Stimulated activated naive CD8-positive, alpha-beta T cell treated with anti-CD3 and anti-CD28 coated beads, Interleukin-15, Interleukin-2, amounts not matched to agents 100 ng/mL and 50 ng/mL, for 24 hours (primary cell): ENCODE data around the gene LDAF1.
"Not testable (repeated sequence)": the region's sequence is repeated elsewhere in the genome, so short reads cannot be mapped to it uniquely, and the experiment has no call there.

Source experiments
- H3K27ac Mint-ChIP-seq: one replicate; pipeline ENCODE4 v1.8.0; 2021; ENCODE audit warnings: mild to moderate bottlenecking, mixed read lengths
- H3K27me3 Mint-ChIP-seq: one replicate; pipeline ENCODE4 v1.8.0; 2021; ENCODE audit warnings: mixed read lengths
- H3K36me3 Mint-ChIP-seq: one replicate; pipeline ENCODE4 v1.8.0; 2021; ENCODE audit warnings: low read depth, mixed read lengths
- H3K4me1 Mint-ChIP-seq: one replicate; pipeline ENCODE4 v1.8.0; 2021; ENCODE audit warnings: low read depth, mixed read lengths
- H3K4me3 Mint-ChIP-seq: one replicate; pipeline ENCODE4 v1.8.0; 2021; ENCODE audit warnings: mild to moderate bottlenecking, mixed read lengths
- H3K9me3 Mint-ChIP-seq: one replicate; pipeline ENCODE4 v1.8.0; 2021; ENCODE audit warnings: mixed read lengths

The LDAF1 gene

DNA sequence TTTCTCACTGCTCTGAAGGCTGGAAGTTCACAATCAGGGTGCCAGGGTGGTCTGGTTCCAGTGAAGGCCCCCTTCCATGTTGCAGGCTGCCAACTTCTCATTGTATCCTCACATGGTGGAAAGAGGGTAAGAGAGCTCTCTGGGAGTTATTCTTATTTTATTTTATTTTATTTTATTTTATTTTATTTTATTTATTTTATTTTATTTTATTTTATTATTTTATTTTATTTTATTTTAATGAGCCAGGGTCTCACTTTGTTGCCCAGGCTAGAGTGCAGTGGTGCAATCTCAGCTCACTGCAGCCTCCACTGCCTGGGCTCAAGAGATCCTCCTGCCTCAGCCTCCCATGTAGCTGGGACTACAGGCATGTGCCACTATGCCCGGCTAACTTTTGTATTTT lies 2.5 kb upstream of the LDAF1 start:
- H3K36me3 Mint-ChIP-seq, H3K27ac Mint-ChIP-seq, H3K4me3 Mint-ChIP-seq, H3K27me3 Mint-ChIP-seq, H3K9me3 Mint-ChIP-seq: not testable (repeated sequence)
- H3K4me1 Mint-ChIP-seq: peaks cover 20% of the 10 kb centered on the region

DNA sequence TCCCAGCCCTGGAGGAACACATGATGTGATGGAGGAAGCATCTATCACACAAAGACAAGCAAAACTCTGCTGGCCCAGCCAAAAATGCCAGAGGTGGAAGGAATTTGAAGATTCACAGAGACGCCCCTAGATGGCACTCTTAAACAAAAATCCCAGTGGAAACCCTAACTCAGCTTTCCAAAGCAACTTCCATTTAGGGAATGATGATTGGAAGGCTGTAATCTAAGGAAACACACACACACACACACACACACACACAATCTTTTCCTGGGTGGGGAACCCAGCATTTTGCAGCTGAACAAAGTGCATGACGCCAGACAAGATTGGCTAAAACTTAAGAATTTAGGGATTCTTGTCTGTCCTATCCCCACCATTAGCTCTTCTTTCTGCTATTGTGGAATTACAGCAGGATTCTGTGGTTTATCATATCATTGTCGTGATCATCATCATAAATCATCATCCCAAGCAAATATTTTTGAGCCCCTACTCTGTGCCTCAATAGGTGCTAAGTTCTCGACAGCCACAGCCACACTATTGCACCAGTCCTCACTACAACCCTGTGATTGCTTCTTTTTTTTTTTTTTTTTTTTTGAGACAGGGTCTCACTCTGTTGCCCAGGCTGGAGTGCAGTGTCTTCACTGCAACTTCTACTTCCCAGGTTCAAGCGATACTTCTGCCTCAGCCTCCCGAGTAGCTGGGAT lies 1.6 kb upstream of the LDAF1 start:
- H3K4me1 Mint-ChIP-seq: peaks cover 20% of the 10 kb centered on the region
- H3K36me3 Mint-ChIP-seq: no peaks in the 10 kb centered on the region
- H3K27ac Mint-ChIP-seq: no peak overlapping the region
- H3K9me3 Mint-ChIP-seq: no peaks in the 10 kb centered on the region
- H3K27me3 Mint-ChIP-seq: no peaks in the 10 kb centered on the region
- H3K4me3 Mint-ChIP-seq: no peak overlapping the region

DNA sequence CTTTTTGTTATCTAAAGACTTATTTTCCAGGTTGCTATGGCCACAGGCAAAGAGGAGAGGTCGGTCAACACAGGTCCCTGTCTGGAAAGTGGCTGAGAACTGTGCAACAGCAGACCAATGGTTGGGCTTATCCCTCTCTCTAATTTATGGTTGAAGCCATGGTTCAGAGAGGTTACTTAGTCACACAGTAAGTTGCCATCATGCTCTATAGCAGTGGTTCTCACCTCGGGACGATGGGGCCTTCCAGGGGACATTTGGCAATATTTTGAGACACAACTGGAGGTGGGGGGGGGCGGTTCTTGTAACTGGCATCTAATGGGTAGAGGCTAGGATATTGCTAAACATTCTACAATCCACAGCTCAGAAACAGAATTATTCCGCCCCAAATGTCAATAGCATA lies 842 bp upstream of the LDAF1 start:
- Mint-ChIP-seq H3K36me3 (peaks cover under 1% of the 10 kb centered on the region), H3K4me3 (peak overlapping the region; percentile 86), H3K9me3 (no peaks in the 10 kb centered on the region), H3K27ac (no peak overlapping the region), H3K27me3 (no peaks in the 10 kb centered on the region), H3K4me1 (peaks cover 20% of the 10 kb centered on the region)

DNA sequence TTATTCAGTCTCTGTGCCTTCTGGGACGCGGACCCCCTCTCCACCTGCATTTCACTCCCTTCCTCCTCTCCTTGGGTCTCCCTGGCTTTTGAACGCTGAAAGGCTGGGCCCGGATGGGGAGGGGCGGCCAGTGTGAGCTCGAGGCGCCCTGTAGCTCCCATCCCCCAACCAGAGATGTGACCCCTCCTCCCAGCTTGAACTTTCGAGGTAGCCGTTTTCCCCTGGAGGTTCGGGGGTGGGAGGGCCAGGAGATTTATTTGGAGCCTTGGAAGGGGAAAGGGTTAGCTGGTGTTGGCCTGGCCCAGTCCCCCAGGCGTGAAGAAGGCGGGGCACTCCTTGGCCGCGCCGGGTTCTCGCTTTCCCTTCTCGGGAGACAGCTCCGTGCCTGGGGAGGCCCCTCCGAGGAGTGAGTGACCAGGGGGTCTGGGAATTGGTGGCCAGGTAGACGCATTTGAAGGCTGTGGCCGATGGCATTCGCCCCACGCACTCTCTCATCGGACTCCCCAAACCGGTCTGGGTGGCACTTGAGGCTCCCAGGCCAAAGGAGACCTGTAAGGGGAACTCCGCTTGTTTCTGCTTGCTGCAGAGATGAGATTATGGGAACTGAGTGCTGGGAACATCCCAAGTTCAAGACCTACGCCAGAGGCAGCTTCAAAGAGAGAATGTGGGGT lies 942 bp downstream of the LDAF1 start:
- peaks cover 12% of the 10 kb centered on the region for H3K36me3 Mint-ChIP-seq

DNA sequence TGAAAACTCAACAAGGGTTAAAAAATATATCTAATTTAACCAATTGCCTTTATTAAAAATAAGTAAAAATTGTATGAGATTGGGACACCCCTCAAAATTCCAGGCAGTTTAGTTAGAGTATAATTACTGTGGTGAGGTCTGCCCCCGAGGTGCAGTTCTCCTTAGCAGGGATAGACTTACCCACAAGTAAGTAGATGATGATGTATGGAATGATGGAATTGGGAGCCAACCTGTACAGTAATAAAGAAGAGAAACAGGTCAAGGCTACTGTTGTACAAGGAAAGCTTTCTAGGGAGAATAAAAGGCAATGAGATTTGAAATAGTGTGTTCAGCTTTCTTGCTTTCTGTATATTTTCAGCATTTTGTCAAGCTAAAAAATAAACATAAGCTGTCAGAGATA lies 1.8 kb downstream of the LDAF1 start:
- Mint-ChIP-seq H3K9me3 (no peaks in the 10 kb centered on the region), H3K36me3 (peaks cover 12% of the 10 kb centered on the region), H3K27me3 (no peaks in the 10 kb centered on the region), H3K27ac (no peak overlapping the region), H3K4me1 (peaks cover 23% of the 10 kb centered on the region), H3K4me3 (no peak overlapping the region)

More for the DNA sequence above, 942 bp downstream of the LDAF1 start:
- Mint-ChIP-seq H3K4me3 (peak overlapping the region; percentile 86), H3K27ac (no peak overlapping the region), H3K4me1 (peaks cover 23% of the 10 kb centered on the region), H3K27me3 (no peaks in the 10 kb centered on the region), H3K9me3 (no peaks in the 10 kb centered on the region)

DNA sequence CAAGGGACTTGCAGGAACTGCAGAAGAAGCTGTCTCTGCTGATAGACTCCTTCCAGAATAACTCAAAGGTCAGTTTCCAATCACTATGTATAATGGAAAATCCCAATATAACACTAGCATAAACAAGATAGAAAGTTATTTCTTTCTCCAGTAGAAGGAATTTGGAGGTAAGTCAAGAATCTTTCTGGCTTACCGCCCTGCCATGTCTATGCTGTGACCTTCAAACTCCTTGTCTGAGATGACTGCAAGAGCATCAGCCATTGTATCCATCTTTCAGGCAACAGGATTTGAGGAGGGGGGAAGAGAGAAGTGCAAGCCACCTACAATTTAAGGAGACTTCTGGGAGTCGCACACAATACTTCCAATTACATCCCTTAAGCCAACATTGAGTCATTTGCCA lies 2.7 kb downstream of the LDAF1 start:
- Mint-ChIP-seq H3K27me3 (no peaks in the 10 kb centered on the region), H3K27ac (no peak overlapping the region), H3K4me3 (no peak overlapping the region), H3K9me3 (no peaks in the 10 kb centered on the region), H3K4me1 (peaks cover 23% of the 10 kb centered on the region), H3K36me3 (peaks cover 15% of the 10 kb centered on the region)

DNA sequence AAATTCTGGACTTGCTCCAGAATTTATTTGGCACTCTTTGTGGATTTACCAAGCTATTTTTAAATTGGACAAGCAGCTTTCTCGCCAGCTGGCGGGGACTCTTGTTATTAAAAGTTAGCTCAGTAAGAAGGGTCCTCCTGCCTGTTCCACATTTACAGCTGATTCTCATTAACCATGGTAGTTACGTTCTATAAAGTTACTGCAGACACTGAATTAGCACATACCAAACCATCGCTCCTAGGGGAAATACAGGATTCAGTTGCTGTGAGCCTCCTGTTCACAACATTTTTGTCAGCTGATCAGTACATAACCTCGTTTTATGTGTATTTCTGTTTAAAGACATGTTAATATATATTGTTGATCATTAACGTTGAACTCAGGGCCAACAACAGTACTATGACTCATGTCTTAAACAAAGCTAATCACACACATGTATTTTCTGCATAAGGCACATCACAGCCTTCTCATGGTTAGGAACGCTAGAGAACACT lies 4.2 kb downstream of the LDAF1 start:
- Mint-ChIP-seq H3K27ac (no peak overlapping the region), H3K4me3 (no peak overlapping the region), H3K27me3 (no peaks in the 10 kb centered on the region), H3K4me1 (peaks cover 18% of the 10 kb centered on the region), H3K9me3 (no peaks in the 10 kb centered on the region), H3K36me3 (peaks cover 20% of the 10 kb centered on the region)

DNA sequence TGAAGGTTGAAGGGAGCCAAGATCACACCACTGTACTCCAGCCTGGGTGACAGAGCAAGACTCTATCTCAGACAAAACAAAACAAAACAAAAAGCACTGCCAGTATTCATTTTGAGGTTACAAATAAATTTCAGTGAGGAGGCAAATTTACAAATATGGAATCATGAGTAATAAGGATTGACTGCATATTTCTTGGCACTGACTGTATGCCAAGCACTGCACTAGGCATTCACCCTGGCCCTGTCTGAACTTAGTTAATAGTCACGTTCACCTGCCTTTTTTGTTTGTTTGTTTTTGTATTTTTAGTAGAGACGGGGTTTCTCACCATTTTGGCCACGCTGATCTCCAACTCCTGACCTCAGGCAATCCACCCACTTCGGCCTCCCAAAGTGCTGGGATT lies 5.1 kb downstream of the LDAF1 start:
- H3K27me3 Mint-ChIP-seq: no peaks in the 10 kb centered on the region
- no peak overlapping the region for H3K4me3 Mint-ChIP-seq
- H3K4me1 Mint-ChIP-seq: peaks cover 12% of the 10 kb centered on the region
- H3K36me3 Mint-ChIP-seq: peaks cover 20% of the 10 kb centered on the region
- H3K9me3 Mint-ChIP-seq: no peaks in the 10 kb centered on the region
- no peak overlapping the region for H3K27ac Mint-ChIP-seq

DNA sequence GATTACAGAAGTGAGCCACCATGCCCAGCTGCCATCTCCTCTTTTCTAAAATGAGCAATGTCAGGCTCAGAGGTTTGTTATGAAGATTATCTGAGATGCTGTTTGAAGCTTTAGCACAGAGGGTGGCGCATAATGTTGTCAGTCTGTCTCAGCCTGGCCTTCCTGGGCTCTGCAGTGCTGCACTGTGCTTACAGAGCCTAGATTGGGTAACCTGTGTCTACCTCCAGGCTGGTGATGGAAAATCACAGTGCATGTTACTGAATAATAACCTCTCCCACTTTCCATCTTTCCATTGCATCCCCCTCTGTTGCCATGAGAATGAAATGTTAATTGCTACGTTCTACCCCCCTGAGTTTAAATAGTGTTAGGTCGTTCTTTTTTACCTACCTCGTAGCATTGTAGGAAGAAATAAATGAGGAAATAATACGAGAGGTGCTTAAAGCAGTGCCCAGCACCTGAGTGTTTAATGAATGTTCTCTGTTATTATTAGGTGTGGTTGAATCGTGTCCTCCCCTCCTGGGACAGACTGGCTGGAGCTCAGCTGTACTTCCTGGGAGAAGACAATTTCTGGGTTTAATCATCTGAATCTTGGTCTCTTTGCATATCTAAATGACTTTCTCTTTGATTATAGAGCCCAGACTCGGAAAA lies 6.2 kb downstream of the LDAF1 start:
- no peaks in the 10 kb centered on the region for H3K9me3 Mint-ChIP-seq
- peaks cover 20% of the 10 kb centered on the region for H3K36me3 Mint-ChIP-seq
- peaks cover 8% of the 10 kb centered on the region for H3K4me1 Mint-ChIP-seq
- H3K4me3 Mint-ChIP-seq: no peak overlapping the region
- H3K27me3 Mint-ChIP-seq: no peaks in the 10 kb centered on the region
- no peak overlapping the region for H3K27ac Mint-ChIP-seq

DNA sequence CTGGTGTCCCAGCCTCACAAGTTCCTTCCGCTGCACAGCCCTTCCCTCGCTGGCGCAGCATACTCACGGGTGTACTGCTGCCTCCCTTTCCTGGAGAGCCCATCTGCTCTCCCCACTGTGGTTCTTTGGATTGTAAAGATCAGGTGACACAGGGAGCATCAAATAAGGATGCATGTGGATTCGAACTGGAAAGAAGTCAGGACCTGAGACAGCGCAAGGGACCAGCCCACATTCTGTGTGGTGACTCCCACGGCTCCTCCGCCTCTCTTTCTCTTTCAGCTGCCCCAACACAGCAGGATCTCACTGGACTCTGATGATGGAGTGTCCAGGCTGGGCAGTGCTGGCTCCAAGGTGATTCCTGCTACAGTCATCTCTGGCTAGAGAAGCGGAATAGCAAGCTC lies 8.1 kb downstream of the LDAF1 start:
- H3K27me3 Mint-ChIP-seq: no peaks in the 10 kb centered on the region
- H3K4me1 Mint-ChIP-seq: peaks cover 3% of the 10 kb centered on the region
- peaks cover 26% of the 10 kb centered on the region for H3K36me3 Mint-ChIP-seq
- no peak overlapping the region for H3K4me3 Mint-ChIP-seq
- H3K27ac Mint-ChIP-seq: no peak overlapping the region
- no peaks in the 10 kb centered on the region for H3K9me3 Mint-ChIP-seq

DNA sequence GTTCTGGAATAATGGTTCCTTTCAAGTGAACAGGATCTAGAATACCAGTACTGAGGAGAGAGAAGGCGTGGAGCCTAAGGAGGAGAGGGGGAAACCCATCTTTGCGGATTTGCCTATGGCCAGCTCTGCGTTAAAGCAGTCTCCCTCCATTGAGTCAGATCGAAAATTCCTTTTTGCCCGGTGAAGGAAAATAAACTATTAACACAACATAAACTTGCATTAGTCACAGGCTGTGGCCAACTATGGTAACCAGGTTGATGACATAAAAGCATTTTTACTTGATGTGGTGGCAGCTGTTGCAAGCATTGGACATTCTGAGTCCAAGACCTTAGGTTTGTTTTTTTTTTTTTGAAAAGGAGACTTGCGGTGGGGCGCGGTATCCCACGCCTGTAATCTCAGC lies 8.9 kb downstream of the LDAF1 start:
- Mint-ChIP-seq H3K4me1 (peaks cover 3% of the 10 kb centered on the region), H3K4me3 (no peak overlapping the region), H3K27ac (no peak overlapping the region), H3K36me3 (peaks cover 34% of the 10 kb centered on the region), H3K9me3 (no peaks in the 10 kb centered on the region), H3K27me3 (no peaks in the 10 kb centered on the region)

DNA sequence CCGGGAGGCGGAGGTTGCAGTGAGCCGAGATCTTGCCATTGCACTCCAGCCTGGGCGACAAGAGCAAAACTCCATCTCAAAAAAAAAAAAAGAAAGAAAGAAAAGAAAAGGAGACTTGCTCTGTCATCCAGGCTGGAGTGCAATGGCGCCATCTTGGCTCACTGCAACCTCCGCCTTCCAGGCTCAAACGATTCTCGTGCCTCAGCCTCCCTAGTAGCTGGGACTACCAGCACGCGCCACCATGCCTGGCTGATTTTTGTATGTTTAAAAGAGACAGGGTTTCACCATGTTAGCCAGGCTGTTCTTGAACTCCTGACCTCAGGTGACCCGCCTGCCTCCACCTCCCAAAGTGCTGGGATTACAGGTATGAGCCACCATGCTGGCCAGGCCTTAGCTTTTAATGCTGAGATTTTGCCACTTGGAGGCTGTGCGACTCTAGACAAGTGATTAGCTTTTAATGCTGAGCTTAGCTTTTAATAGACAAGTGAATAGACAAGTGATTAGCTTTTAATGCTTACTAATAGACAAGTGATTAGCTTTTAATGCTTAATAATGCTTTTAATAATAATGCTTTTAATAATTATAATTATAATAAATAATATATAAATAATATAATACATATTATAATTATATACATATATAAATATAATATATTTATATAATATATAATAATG lies 9.6 kb downstream of the LDAF1 start:
- peaks cover 36% of the 10 kb centered on the region for H3K36me3 Mint-ChIP-seq

DNA sequence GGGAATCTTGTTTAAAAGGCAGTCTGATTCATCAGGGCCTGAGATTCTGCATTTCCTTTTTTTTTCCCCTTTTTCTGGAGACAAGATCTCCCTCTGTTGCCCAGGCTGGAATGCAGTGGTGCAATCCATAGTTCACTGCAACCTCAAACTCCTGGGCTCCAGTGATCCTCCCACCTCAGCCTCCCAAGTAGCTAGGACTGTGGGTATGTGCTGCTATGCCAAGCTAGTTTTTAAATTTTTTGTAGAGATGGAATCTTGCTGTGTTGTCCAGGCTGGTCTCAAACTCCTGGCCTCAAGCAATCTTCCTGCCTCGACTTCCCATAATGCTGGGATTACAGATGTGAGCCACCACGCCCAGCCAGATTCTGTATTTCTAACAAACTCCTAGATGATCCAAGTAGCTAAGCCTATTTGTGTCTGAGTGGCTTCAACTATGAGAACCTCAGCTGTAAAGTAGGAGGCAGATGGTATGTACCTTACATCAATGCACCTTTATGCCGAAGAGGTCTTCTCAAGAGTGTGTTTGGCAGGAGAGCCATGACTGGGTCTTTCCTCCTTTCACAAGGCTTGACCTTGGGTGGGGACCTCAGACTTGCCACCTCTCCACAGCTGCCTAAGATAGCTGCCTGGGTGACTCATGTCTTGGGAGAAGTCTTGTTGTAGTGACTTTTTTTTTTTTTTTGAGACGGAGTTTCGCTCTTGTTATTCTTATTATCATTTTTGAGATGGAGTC lies 10.9 kb downstream of the LDAF1 start:
- Mint-ChIP-seq H3K36me3 (peaks cover 34% of the 10 kb centered on the region), H3K4me3 (no peak overlapping the region), H3K27ac (no peak overlapping the region), H3K9me3 (no peaks in the 10 kb centered on the region), H3K27me3 (no peaks in the 10 kb centered on the region), H3K4me1 (no peaks in the 10 kb centered on the region)

More for the DNA sequence above, 9.6 kb downstream of the LDAF1 start:
- Mint-ChIP-seq H3K4me3 (no peak overlapping the region), H3K9me3 (no peaks in the 10 kb centered on the region), H3K27ac (no peak overlapping the region), H3K4me1 (peaks cover under 1% of the 10 kb centered on the region), H3K27me3 (no peaks in the 10 kb centered on the region)

DNA sequence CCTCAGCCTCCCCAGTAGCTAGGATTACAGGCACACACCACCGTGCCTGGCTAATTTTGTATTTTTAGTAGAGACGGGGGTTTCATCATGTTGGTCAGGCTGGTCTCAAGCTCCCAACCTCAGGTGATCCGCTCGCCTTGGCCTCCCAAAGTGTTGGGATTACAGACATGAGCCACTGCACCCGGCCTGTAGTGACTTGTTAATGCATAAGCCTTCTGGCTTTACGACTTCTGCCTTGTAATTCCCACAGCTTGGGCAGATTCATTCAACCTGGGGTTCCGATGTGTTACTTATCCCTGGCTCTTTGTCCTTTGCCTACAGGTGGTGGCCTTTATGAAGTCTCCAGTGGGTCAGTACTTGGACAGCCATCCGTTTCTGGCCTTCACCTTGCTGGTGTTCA lies 11.6 kb downstream of the LDAF1 start:
- H3K36me3 Mint-ChIP-seq: peaks cover 41% of the 10 kb centered on the region
- H3K9me3 Mint-ChIP-seq, H3K27me3 Mint-ChIP-seq, H3K4me3 Mint-ChIP-seq, H3K4me1 Mint-ChIP-seq, H3K27ac Mint-ChIP-seq: not testable (repeated sequence)
